Choroid plexus epithelial cell (primary cell): ENCODE measurements around the gene PLXNA2.

Experiments used
- DNase-seq: peaks from one replicate; pipeline ENCODE4 v3.0.0-alpha.2; 2010; ENCODE audit warnings: low read depth
- H3K4me3 ChIP-seq: 2 replicates; pipeline ENCODE4 v1.5.1; 2011; ENCODE audit warnings: low read depth, mild to moderate bottlenecking, control low read depth, low read length, moderate library complexity
- TF ChIP-seq, protein P1 (sequence below): conservative IDR thresholded peaks from 2 replicates; pipeline ENCODE4 v1.5.1; 2011; ENCODE audit warnings: low read depth, mild to moderate bottlenecking, control low read depth, inconsistent platforms, low read length, moderate library complexity

Gene PLXNA2

DNA sequence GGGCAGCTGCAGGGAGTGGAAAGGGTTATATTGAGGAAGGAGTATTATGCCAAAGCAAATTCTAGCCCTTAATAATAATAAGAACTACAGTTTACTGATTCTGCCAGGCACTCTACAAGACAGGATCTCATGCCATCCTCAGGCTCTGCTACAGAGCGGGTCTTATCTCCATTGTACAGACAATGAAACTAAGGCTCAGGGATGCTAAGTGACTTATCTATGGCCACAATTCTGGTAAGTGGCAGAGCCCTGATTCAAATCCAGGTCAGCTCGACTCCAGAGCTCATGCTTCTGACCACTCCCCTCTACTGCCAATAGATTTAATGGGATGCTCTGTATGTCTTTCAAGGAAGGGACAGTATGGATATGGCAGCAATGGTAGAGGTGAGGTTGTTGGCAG, 187.1 kb downstream of the PLXNA2 start:
- H3K4me3 ChIP-seq, result no peak overlapping the region
- TF ChIP-seq, protein P1, sequence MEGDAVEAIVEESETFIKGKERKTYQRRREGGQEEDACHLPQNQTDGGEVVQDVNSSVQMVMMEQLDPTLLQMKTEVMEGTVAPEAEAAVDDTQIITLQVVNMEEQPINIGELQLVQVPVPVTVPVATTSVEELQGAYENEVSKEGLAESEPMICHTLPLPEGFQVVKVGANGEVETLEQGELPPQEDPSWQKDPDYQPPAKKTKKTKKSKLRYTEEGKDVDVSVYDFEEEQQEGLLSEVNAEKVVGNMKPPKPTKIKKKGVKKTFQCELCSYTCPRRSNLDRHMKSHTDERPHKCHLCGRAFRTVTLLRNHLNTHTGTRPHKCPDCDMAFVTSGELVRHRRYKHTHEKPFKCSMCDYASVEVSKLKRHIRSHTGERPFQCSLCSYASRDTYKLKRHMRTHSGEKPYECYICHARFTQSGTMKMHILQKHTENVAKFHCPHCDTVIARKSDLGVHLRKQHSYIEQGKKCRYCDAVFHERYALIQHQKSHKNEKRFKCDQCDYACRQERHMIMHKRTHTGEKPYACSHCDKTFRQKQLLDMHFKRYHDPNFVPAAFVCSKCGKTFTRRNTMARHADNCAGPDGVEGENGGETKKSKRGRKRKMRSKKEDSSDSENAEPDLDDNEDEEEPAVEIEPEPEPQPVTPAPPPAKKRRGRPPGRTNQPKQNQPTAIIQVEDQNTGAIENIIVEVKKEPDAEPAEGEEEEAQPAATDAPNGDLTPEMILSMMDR, result no peak
- DNase-seq, result no peak

DNA sequence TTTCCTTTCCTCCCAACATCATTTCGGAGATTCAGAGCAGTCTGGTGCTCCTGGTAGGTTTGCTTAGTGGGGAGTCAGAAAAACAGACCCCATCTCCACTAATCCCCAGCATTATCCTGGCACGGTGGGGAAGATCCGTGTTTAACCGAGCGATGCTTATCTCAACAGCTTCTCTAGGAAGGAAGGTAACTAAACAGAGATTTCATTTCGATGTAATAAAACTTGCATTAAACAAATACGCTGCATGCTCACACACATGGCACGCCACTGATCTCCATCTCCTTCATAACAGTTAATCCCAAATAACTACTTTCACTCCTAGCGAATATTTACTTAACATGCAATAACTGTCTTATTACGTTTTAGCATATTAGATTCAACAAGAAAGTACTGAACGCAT, 188.6 kb downstream of the PLXNA2 start:
- no peak for DNase-seq
- no peak overlapping the region for H3K4me3 ChIP-seq
- TF ChIP-seq, protein P1, result no peak

DNA sequence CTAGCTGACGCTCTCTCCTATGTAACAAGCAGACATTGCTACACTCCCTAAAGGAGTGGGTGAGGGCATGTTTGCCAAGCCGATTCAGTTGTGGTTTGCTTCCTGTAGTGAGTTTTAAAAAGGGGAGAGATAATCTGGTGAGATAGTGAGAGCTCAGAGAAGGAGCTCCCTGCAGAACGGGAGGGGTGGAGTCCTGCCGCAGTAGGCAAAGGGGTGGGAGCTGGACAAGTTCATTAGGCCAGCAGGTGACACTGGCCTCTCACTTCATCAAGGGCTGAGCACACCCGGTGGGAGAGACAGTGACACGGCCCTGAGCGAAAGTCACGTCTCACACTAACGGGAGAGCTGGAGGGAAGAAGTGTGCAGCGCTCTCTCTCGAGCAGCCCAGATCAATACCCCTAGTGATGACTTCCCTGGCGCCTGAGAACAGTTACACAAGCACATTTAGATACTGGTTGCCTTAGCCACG, 189.2 kb downstream of the PLXNA2 start:
- no peak overlapping the region for H3K4me3 ChIP-seq
- TF ChIP-seq, protein P1, result no peak
- no peak for DNase-seq

DNA sequence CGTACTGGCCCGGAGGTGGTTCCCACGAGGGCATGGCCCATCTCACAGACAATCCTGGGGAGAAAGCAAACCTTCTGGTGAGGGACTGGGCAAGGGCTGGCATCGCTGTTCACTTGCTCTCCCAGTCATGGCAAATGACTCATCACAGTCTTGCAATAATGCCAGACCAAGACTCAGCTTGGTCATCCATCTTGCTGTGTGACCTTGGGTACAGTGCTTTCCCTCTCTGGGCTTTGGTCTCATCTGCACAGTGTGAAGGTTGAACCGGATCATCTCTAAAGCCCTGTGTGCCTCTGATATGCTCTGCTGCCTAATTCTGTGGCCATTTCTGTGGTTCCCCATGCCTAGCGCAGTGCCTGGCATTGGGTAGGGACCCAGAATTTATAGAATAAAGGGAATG, 189.7 kb downstream of the PLXNA2 start:
- TF ChIP-seq, protein P1, result no peak

DNA sequence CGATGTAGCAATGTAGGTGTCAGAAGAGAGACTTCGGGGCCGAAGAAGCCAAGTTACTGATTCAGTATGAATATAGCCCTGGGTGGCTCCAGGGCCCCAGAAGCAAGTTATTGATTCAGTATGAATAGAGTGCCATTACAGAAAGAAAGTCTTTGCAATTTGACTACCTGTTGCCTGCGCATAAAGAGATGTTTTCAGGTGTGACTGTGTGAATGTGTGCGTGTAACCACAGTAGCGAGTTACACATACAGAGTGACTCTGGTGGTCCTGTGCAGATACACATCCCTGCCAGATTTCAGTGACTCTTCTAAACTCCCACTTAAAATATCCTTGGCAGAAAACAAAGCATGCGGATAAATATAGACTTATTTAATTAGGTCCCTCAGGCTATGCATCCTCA, 190.5 kb downstream of the PLXNA2 start:
- no peak for DNase-seq
- no peak overlapping the region for H3K4me3 ChIP-seq
- TF ChIP-seq, protein P1, result no peak

More for the DNA sequence above, 189.7 kb downstream of the PLXNA2 start:
- H3K4me3 ChIP-seq, result no peak overlapping the region
- no peak for DNase-seq

DNA sequence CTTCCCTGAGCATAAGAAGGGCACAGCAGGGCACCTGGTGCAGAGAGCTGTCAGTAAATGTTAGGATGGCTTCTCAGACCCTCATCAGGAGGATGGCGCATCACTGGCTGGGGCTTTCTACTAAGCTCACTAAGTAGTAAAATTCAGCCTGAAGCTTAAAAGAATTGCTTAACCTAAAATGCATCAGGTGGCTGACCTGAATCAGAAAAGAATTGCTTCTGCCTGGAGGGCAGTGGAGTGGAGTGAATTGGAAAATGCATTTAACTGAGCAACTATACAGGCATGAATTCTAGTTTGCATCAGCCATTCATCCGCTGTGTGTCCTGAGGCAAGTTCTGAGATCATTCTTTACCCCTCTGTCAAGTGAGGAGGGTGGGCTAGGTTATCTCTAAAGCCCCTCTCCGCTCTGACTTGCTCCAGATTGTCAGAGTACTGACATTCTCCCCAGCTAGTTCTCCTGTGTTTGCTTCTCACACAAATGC, 191.2 kb downstream of the PLXNA2 start:
- DNase-seq, result no peak
- TF ChIP-seq, protein P1, result no peak
- H3K4me3 ChIP-seq, result no peak overlapping the region

DNA sequence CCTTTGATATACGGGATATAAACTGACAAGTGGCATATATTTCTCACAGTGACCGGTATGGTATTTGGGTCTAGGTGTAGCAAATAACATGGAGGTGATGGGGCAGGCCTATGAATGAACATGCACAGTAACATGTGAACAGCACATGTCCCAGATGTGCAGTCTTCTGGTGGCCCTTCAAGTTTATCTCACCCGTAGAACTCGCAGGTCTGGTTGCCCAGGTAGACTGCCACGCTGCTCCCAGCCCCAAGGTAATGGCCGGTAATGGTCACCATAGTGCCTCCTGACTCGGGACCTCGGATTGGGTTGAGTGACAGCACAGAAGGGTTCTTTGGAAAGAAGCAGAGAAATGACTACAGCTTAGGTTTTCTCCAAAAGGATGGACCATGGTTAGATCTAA, 192.0 kb downstream of the PLXNA2 start:
- H3K4me3 ChIP-seq, result no peak overlapping the region
- TF ChIP-seq, protein P1, result no peak
- DNase-seq, result no peak
